Heart right ventricle (tissue), 16 donors: ENCODE results near the gene PWP1. TPM values are rescaled to one million over a fixed set of nuclear protein-coding genes. Genes with fewer than 3 reads are reported as not detected.

Experiments used
- ATAC-seq, 8 donors: fragments of 200-7000 bp; cut with Tn5 transposase; one replicate each; pipeline ENCODE4 v1.9.1; 2020; ENCODE audit warnings: mild to moderate bottlenecking in 8 of 8, moderate library complexity in 8 of 8, moderate number of reproducible peaks in 1 of 8
- DNase-seq, 2 donors: peaks; one replicate each; pipeline ENCODE4 v3.0.0-alpha.2; 2020
- H3K27ac ChIP-seq, 10 donors: fragments of 200-600 bp; sonication (generic) in 2 of 10; one replicate each; pipeline versions ENCODE4 v1.5.0 to v1.8.0; 2020 to 2022; ENCODE audit warnings: mild to moderate bottlenecking in 3 of 10
- H3K27me3 ChIP-seq, 7 donors: fragments of 200-600 bp; one replicate each; pipeline ENCODE4 v1.8.0; 2021 to 2022; ENCODE audit warnings: mild to moderate bottlenecking in 2 of 7
- H3K36me3 ChIP-seq, 9 donors: fragments of 200-600 bp; sonication (generic) in 1 of 9; one replicate each; pipeline versions ENCODE4 v1.5.0 to v1.8.0; 2020 to 2022; ENCODE audit warnings: mild to moderate bottlenecking in 2 of 9
- H3K4me1 ChIP-seq, 9 donors: fragments of 200-600 bp; sonication (generic) in 1 of 9; one replicate each; pipeline versions ENCODE4 v1.5.0 to v1.8.0; 2020 to 2022; ENCODE audit warnings: mild to moderate bottlenecking in 4 of 9
- H3K4me3 ChIP-seq, 10 donors: fragments of 200-600 bp; sonication (generic) in 2 of 10; one replicate each; pipeline versions ENCODE4 v1.5.0 to v1.8.0; 2020 to 2022; ENCODE audit warnings: mild to moderate bottlenecking in 7 of 10, moderate library complexity in 2 of 10
- H3K9me3 ChIP-seq, 11 donors: fragments of 200-600 bp in 10 of 11; sonication (generic) in 2 of 11; one replicate each; pipeline versions ENCODE4 v1.5.0 to v1.8.0; 2013 to 2022; ENCODE audit warnings: mild to moderate bottlenecking in 2 of 11, control low read depth in 1 of 11, moderate library complexity in 1 of 11
- WGBS, 2 donors: extraction: QIAGEN DNeasy Blood & Tissue Kit; methylation state at CpG; one replicate each; pipeline ENCODE4 v1.1.7; 2013; ENCODE audit warnings: inconsistent platforms in 1 of 2; 5-methylcytosine and 5-hydroxymethylcytosine counted together
- intact Hi-C, 10 donors: fragments of 100-400 bp; cut with DNase I; formaldehyde crosslinking; loops; one replicate each; pipeline versions ENCODE4 v1.11.1 to v1.14.2; 2022
- polyA plus RNA-seq, 2 donors: library from polyadenylated mRNA; stranded (reverse); fragments of 200-250 nt; gene quantifications; one replicate each; pipeline ENCODE4 v1.2.3, GENCODE V29; 2013
- total RNA-seq, 10 donors: library from RNA; stranded (reverse); fragmentation: NEBNext Ultra II Directional in 3 of 10; extraction: Animal tissue kit (Norgen Biotek cat#: 25700) in 3 of 10; gene quantifications; one replicate each; pipeline versions ENCODE4 v1.2.1 to v1.2.4, GENCODE V29; 2021 to 2023
- TF ChIP-seq, protein P1 (sequence below), 9 donors: fragments of 200-600 bp; sonication (generic) in 2 of 9; IDR thresholded peaks; one replicate each; pipeline versions ENCODE4 v1.5.0 to v1.8.0; 2021 to 2022; ENCODE audit warnings: antibody characterized with exemption in 9 of 9, mild to moderate bottlenecking in 5 of 9, moderate library complexity in 1 of 9
- donor health status: Arrhythmogenic right ventricular cardiomyopathy.
- donor health status: ischemic (EF 13 %, LVEDD 7.1; RV severe dilation, severe dysfunction).
- donor health status: healthy with polysubstance abuse.
- donor health status: DM: no; HTN: yes; CAD: no.
- donor health status: DM: no; HTN: no; CAD: no.
- donor health status: ischemic (EF 25% LVEDD 6.9; RV normal size, moderate dysfunction).
- donor health status: ischemic (EF 25% LVEDD 5.7; RV mildly dilated, moderate dysfunction).
- donor health status: healthy.
- donor health status: DM: yes; HTN: yes; CAD: no.
- donor health status: Ischemic cardiomyopathy.
- donor health status: ischemic (EF 35%, LVEDD 5.7; RV mildly dilated, moderate dysfunction).
- donor health status: nonischemic (EF 11% LVEDD 7.7; RV severe dilation, severe dysfunction).
- donor health status: DM: yes; HTN: yes; CAD: no.
- donor health status: PGD.
- donor health status: ischemic (EF 29% LVEDD 5.4; RV normal size, mild dysfunction).
- donor health status: nonischemic (EF 23%, LVEDD 6.1; RV moderate dilation, normal function).

PWP1 gene
- total and polyA plus RNA-seq, 12 donors = 9.1 to 17.6 (median 13.8) TPM

DNA sequence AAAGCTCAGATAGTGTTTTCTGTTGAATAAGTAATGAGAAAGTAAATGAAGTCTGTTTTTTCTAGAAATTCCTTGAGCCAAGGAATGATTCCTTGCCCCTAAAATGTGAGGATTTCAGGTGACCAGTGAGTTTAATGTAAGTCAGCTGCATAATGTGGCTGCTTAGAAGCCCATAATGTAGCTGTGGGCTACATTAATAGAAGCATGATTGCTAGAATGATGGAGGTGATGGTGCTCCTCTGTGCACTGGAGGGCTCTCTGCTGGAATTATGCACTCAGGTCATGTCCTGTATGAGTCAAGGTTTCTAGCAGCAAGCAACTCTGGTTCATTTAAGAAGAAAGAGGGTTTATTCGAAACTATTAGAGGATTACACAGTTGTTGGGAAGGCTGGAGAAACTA, 19.6 kb upstream of the PWP1 start:
- Histone ChIP-seq H3K4me3 (no peak overlapping the region), H3K27me3 (peaks cover 0 to 56% (median 39%) of the 10 kb centered on the region in 7 donors), H3K27ac (no peak overlapping the region), H3K36me3 (no peaks in the 10 kb centered on the region), H3K9me3 (no peaks in the 10 kb centered on the region), H3K4me1 (peaks cover 0 to 19% (median 0%) of the 10 kb centered on the region in 9 donors)
- TF ChIP-seq, protein P1, sequence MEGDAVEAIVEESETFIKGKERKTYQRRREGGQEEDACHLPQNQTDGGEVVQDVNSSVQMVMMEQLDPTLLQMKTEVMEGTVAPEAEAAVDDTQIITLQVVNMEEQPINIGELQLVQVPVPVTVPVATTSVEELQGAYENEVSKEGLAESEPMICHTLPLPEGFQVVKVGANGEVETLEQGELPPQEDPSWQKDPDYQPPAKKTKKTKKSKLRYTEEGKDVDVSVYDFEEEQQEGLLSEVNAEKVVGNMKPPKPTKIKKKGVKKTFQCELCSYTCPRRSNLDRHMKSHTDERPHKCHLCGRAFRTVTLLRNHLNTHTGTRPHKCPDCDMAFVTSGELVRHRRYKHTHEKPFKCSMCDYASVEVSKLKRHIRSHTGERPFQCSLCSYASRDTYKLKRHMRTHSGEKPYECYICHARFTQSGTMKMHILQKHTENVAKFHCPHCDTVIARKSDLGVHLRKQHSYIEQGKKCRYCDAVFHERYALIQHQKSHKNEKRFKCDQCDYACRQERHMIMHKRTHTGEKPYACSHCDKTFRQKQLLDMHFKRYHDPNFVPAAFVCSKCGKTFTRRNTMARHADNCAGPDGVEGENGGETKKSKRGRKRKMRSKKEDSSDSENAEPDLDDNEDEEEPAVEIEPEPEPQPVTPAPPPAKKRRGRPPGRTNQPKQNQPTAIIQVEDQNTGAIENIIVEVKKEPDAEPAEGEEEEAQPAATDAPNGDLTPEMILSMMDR (IDR thresholded peaks at IDR 0.05) = no peak
- WGBS, 2 donors = 90 to 92% methylated on average over 1 of the region's 1 CpG
- no peak for ATAC-seq
- no peak for DNase-seq
- intact Hi-C loops = no loop called here

DNA sequence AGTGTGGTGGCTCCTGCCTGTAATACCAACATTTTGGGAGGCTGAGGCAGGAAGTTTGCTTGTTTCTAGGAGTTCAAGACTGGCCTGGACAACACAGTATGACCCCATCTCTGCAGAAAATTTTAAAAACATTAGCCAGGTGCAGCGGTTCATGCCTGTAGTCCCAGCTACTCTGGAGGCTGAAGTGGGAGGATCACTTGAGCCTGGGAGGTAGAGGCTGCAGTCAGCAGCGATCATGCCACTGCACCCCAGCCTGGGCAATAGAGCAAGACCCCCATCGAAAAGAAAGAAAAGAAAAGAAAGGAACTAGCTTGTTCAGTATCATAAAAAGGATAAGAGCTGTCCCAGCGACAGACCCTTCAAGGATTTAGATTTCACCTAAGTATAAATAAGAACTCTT, 18.1 kb upstream of the PWP1 start:
- H3K9me3 ChIP-seq = no peaks in the 10 kb centered on the region
- no peak for ATAC-seq
- 83 to 92% methylated on average over 4 of the region's 4 CpGs for WGBS, 2 donors
- intact Hi-C loops = no loop called here
- no peaks in the 10 kb centered on the region for H3K36me3 ChIP-seq
- TF ChIP-seq, protein P1 (IDR thresholded peaks at IDR 0.05) = no peak
- peaks cover 0 to 58% (median 43%) of the 10 kb centered on the region in 7 donors for H3K27me3 ChIP-seq
- no peak overlapping the region for H3K27ac ChIP-seq
- no peak for DNase-seq
- H3K4me1 ChIP-seq = peaks cover 0 to 5% (median 0%) of the 10 kb centered on the region in 9 donors
- H3K4me3 ChIP-seq = no peak overlapping the region

DNA sequence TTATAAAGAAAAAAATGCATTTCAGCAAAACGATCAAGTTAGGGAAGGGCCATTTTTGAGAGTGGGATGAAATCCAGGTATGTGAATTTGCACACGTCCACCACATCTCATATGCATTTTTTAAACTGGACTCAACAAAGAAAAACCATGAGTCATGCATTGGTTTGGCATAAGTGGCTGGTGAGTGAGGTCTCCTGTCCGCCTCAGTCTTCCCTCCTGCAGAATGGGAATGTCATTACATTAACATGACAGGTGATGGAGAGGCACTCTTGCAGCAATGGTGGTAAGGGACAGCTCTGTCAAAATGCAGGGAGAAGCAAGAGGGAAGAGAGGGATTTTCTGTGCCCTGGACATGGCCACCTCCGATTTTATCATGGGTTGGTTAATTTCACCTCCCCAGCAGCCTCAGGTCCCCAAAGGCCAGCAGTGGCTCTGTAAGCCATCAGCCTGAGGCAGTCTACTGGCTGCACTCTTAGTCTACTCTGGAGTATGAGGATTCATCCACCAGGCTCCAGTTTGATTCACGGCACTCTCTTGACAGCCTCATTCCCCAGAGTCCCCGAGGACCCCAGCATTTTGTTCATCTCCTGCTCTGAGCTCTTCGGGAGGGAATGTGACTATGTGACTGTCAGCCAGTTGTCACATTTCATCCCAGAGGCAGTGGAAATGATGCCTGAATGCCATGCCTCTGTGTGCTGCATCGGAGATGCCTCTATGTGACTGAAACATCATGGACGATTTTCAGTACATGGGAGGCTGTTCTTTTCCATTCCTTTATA, 17.1 kb upstream of the PWP1 start:
- Histone ChIP-seq H3K9me3 (no peaks in the 10 kb centered on the region), H3K27ac (no peak overlapping the region), H3K36me3 (no peaks in the 10 kb centered on the region), H3K27me3 (peaks cover 0 to 58% (median 43%) of the 10 kb centered on the region in 7 donors), H3K4me1 (no peaks in the 10 kb centered on the region), H3K4me3 (no peak overlapping the region)
- 57 to 63% methylated on average over 9 of the region's 9 CpGs for WGBS, 2 donors
- no peak for DNase-seq
- TF ChIP-seq, protein P1 (IDR thresholded peaks at IDR 0.05) = no peak
- ATAC-seq = no peak
- intact Hi-C loops = no loop called here

DNA sequence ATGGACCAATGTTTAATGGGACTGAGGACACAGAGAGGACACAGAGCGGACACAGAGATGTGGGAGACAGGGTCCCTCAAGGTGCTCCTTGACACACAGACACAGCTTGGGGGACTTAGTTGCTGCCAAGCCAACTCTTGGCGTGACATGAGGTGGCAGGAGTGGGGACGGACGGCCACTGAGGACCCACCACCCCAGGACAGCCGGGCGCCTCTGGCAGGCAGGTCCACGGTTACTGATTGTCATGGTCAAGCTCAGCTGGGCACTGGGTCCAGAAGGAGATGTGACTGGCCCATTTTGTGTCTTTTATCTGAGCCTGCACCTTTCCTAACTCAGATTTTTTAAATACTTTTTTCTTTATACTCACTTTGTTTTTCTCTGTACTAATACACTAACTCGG, 15.7 kb upstream of the PWP1 start:
- ATAC-seq (no peak), DNase-seq (no peak)
- Histone ChIP-seq H3K27me3 (peaks cover 0 to 58% (median 36%) of the 10 kb centered on the region in 7 donors), H3K27ac (no peak overlapping the region), H3K4me1 (no peaks in the 10 kb centered on the region), H3K9me3 (no peaks in the 10 kb centered on the region), H3K36me3 (no peaks in the 10 kb centered on the region), H3K4me3 (no peak overlapping the region)
- TF ChIP-seq, protein P1 (IDR thresholded peaks at IDR 0.05) = no peak
- intact Hi-C loops = loop anchor here in 3 of 10 donors (5.0 to 10.0 kb wide), 3 partner anchors 212 to 525 kb away; no protein-coding TSS in a partner anchor
- WGBS, 2 donors = 89 to 91% methylated on average over 8 of the region's 8 CpGs
